IPS-20b (cell line): ENCODE results near the gene FOXJ2.
"Not testable (repeated sequence)": the region's sequence is repeated elsewhere in the genome, so short reads cannot be mapped to it uniquely, and the experiment has no call there.

Experiments
- H3K27ac ChIP-seq: one replicate; pipeline ENCODE4 v1.5.1; 2013; ENCODE audit warnings: low read length
- H3K27me3 ChIP-seq: 2 replicates; pipeline ENCODE4 v1.6.1; 2013; ENCODE audit warnings: mild to moderate bottlenecking, low read length, inconsistent platforms; ENCODE audit not compliant: insufficient read depth
- H3K36me3 ChIP-seq: 2 replicates; pipeline ENCODE4 v1.6.1; 2013; ENCODE audit warnings: low read depth, mild to moderate bottlenecking, inconsistent platforms, low read length, moderate library complexity; ENCODE audit not compliant: insufficient read depth
- H3K4me1 ChIP-seq: 2 replicates; pipeline ENCODE4 v1.6.1; 2013; ENCODE audit warnings: mild to moderate bottlenecking, control low read depth, inconsistent platforms, low read length, moderate library complexity; ENCODE audit not compliant: insufficient read depth
- H3K4me3 ChIP-seq: 2 replicates; pipeline ENCODE4 v1.5.1; 2013; ENCODE audit warnings: mild to moderate bottlenecking, low read length, inconsistent platforms
- H3K9ac ChIP-seq: 2 replicates; pipeline ENCODE4 v1.6.1; 2013; ENCODE audit warnings: low read depth, mild to moderate bottlenecking, inconsistent platforms, low read length, moderate library complexity
- H3K9me3 ChIP-seq: 2 replicates; pipeline ENCODE4 v1.6.1; 2013; ENCODE audit warnings: mild to moderate bottlenecking, low read depth, low read length, inconsistent platforms; ENCODE audit not compliant: insufficient read depth

The FOXJ2 gene

DNA sequence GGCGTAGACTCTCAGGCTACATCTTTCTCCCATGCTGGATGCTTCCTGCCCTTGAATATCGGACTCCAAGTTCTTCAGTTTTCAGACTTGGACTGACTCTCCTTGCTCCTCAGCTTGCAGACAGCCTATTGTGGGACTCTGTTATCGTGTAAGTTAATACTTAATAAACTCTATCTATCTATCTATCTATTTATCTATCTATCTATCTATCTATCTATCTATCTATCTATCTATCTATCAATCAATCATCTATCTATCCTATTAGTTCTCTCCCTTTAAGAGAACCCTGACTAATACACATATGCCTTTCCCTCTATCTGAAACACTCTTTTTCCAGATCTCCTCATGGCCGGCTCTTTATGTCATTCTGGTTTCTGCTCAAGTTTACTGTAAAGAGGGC is 27.6 kb upstream of the FOXJ2 start:
- not testable (repeated sequence) for H3K36me3 ChIP-seq, H3K4me3 ChIP-seq, H3K9me3 ChIP-seq, H3K4me1 ChIP-seq, H3K27me3 ChIP-seq, H3K27ac ChIP-seq, H3K9ac ChIP-seq

DNA sequence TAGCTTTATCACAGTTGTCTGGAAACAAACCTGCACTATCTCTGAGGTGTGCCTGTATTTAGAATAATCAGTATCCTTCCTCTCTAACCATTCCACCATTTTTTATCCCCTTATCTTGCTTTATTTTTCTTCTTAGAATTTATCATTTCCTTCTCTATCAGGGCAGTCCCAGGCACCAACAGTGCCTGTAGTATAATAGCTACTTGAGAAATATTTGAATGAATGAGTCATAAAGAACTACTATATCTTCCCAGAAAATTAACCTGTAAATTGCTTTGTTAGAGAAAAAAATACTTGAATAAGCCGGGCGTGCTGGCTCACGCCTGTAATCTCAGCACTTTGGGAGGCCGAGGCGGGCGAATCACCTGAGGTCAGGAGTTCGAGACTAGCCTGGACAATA is 21.2 kb upstream of the FOXJ2 start:
- Histone ChIP-seq H3K36me3 (no peaks in the 10 kb centered on the region), H3K4me3 (no peak overlapping the region), H3K9ac (no peak overlapping the region), H3K4me1 (no peaks in the 10 kb centered on the region), H3K27ac (no peak overlapping the region), H3K27me3 (peaks cover 3% of the 10 kb centered on the region; the same call in 1 of the 2 replicates), H3K9me3 (no peaks in the 10 kb centered on the region)

DNA sequence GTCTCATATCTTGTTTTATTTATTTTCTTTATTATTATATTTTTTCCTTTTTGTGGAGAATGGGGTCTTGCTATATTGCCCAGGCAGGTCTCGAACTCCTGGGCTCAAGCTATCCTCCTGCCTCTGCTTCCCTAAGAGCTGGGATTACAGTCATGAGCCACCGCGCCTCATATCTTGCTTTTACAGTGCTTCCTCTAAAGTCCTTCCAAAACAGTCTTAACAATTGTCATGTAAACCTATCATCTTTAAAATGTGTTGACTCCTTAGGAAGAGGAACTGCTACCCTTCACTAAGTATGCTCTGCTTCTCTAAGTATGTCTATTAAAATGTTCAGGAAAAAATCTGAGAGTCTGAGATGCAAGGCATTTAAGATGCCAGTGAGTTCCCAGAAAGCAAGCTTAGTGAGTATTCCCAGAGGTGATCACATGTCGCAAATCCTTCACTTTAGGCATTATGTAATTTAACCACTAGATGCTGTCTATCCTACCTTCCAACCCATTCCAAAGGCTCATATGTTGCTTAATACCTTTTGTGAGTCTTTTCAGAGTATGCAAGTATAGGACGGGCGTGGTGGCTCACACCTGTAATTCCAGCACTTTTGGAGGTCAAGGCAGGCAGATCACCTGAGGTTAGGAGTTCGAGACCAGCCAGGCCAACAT is 19.7 kb upstream of the FOXJ2 start:
- Histone ChIP-seq H3K4me3 (no peak overlapping the region), H3K36me3 (no peaks in the 10 kb centered on the region), H3K27ac (no peak overlapping the region), H3K27me3 (peaks cover 6% of the 10 kb centered on the region; the same call in 1 of the 2 replicates), H3K4me1 (no peaks in the 10 kb centered on the region), H3K9me3 (no peaks in the 10 kb centered on the region), H3K9ac (no peak overlapping the region)

DNA sequence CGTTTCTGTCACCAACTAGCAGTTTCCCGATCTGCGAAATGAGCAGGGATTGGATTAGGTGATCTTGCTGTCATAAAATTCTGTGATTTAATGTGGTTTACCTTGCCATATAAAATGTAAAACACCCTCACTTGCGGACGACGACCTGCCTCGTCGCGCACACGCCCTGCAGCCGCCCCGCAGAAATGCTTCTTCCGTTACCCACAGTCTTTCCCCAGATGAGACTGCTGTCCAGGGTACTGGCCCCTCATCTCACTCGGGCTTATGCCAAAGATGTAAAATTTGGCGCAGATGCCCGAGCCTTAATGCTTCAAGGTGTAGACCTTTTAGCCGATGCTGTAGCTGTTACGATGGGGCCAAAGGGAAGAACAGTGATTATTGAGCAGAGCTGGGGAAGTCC is 17.7 kb upstream of the FOXJ2 start:
- Histone ChIP-seq H3K4me3 (no peak overlapping the region), H3K9ac (no peak overlapping the region), H3K36me3 (no peaks in the 10 kb centered on the region), H3K4me1 (no peaks in the 10 kb centered on the region), H3K27ac (no peak overlapping the region), H3K27me3 (peaks cover 21% of the 10 kb centered on the region), H3K9me3 (no peaks in the 10 kb centered on the region)

DNA sequence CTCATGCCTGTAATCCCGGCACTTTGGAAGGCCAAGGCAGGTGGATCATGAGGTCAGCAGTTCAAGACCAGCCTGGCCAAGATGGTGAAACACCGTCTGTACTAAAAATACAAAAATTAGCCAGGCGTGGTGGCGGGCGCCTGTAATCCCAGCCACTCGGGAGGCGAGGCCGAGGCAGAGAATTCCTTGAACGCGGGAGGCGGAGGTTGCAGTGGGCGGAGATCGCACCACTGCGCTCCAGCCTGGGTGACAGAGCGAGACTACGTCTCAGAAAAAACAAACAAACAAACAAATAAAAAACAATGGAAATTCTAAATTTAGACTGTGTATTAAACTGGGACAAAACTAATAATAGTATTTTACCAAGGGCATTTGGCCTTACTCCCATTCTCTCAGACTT is 14.3 kb upstream of the FOXJ2 start:
- H3K36me3 ChIP-seq, H3K9me3 ChIP-seq, H3K27ac ChIP-seq, H3K4me1 ChIP-seq: not testable (repeated sequence)
- Histone ChIP-seq H3K27me3 (peaks cover 22% of the 10 kb centered on the region), H3K9ac (peak overlapping the region; percentile 75; the same call in 1 of the 2 replicates), H3K4me3 (peak overlapping the region; percentile 79)

DNA sequence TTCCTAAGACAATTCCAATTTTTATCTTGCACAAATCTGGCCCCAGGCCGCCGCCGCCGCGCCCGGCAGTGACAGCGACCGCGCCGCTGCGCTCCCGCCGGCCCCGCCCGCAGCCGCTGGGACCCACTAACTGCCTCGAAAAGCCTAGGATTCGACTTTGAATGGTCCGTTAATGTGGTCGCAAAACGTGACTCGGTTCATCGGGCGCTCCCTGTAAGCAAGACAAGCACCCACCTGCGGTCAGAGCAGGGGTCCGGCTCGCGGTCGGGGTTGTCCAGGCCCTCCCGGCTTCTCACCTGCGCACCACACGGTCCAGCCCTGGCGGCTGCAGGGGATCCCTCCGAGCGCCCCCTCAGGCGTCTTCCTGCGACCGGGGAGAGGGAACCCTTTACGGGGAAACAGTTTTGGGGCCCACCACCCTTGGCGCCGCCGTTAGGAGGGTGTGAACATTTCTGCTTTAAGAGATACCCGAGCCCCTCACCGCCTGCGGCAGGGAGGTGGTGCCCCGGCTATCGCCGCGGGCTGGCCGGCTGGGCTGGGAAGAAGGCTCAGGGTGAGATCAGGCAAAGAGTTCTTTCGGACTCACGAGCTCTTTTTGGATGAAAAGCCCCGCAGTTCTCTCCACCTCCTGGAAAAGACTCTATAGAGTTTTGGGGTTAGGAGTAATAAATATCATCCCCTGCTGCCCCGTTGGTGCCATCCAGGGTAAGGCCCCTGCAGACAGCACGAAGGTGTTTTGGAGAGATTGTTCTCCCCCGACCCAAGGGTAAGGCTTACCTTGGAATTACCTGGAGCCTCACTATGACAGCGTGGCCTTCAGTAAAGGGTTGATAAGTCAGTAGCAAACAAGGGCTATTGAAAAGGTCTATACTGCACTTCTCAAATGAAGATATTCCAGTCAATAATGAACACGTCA is 13.6 kb upstream of the FOXJ2 start:
- peak overlapping the region; percentile 75; the same call in 1 of the 2 replicates for H3K9ac ChIP-seq
- H3K36me3 ChIP-seq: no peaks in the 10 kb centered on the region
- H3K4me1 ChIP-seq: no peaks in the 10 kb centered on the region
- H3K9me3 ChIP-seq: no peaks in the 10 kb centered on the region
- peak overlapping the region; percentile 79 for H3K4me3 ChIP-seq
- H3K27me3 ChIP-seq: peaks cover 22% of the 10 kb centered on the region
- no peak overlapping the region for H3K27ac ChIP-seq

DNA sequence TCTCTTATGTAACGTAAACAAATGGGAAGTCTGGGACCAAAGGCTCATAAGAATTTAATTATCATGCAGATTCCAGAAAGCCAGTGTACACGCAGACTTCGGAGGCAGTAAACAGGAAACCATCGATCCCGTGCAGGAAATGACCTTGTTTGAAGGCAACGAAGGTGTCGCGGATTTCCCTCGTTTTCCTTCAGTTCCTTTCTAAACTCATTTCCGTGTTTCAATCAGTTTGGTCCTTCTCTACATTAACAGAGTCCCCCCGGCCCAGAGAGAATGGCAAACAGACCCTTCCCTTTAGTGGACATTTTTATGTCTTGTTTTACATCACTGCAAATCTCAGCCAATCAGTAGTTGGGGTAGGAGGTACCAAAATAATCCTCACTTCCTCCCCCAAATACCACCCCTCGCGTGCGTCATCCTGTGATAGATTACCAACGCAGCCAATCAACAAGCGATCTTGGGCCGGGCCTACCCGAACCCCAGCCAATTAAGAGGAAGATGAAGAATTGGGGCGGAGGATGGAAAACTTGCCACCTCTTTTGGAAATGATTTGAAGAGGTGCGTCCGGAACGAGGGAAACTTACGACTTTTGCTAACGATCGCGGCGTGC is 6.1 kb upstream of the FOXJ2 start:
- H3K4me3 ChIP-seq: peak overlapping the region; percentile 82
- peak overlapping the region; percentile 85; the same call in 1 of the 2 replicates for H3K9ac ChIP-seq
- no peaks in the 10 kb centered on the region for H3K9me3 ChIP-seq
- peaks cover 4% of the 10 kb centered on the region; the same call in 1 of the 2 replicates for H3K4me1 ChIP-seq
- no peaks in the 10 kb centered on the region for H3K27me3 ChIP-seq
- peak overlapping the region; percentile 100 for H3K27ac ChIP-seq
- no peaks in the 10 kb centered on the region for H3K36me3 ChIP-seq

DNA sequence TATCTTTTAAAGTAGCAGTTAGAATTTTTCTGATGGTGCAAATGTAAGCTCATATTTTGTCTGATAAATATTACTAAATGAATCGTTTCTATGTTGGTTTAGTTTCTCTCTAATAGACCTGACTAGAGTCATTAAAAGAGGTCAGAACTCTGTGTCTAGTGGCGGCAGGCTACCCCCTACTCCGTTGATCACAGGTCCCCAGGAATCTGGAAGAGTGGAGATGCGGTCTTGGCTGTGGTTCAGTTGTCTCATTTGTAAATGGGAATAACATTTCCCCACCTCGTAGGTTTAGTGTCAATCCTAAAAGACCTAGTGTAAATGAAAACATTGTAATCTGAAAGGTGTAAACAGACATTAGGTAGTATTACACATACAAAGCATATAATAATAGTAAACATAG is 4.7 kb upstream of the FOXJ2 start:
- no peaks in the 10 kb centered on the region for H3K36me3 ChIP-seq
- H3K9me3 ChIP-seq: no peaks in the 10 kb centered on the region
- H3K9ac ChIP-seq: peak overlapping the region; percentile 67; the same call in 1 of the 2 replicates
- peaks cover 4% of the 10 kb centered on the region; the same call in 1 of the 2 replicates for H3K4me1 ChIP-seq
- H3K27me3 ChIP-seq: no peaks in the 10 kb centered on the region
- H3K4me3 ChIP-seq: peak overlapping the region; percentile 82; the same call in 1 of the 2 replicates
- H3K27ac ChIP-seq: no peak overlapping the region

DNA sequence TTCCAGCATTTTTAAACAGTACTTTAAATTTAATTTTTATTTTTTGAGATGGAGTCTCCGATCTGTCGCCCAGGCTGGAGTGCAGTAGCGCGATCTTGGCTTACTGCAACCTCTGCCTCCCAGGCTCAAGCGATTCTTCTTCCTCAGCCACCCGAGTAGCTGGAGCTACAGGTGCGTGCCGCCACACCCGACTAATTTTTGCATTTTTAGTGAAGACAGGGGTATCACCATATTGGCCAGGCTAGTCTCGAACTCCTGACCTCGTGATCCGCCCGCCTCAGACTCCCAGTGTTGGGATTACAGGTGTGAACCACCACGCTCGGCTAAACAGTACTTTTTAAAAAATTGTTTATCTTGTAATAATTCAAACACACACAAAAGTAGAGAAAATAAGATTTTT is 4.2 kb upstream of the FOXJ2 start:
- Histone ChIP-seq H3K36me3 (no peaks in the 10 kb centered on the region), H3K9ac (no peak overlapping the region), H3K4me3 (no peak overlapping the region), H3K27ac (no peak overlapping the region), H3K27me3 (no peaks in the 10 kb centered on the region), H3K9me3 (no peaks in the 10 kb centered on the region), H3K4me1 (peaks cover 4% of the 10 kb centered on the region; the same call in 1 of the 2 replicates)

DNA sequence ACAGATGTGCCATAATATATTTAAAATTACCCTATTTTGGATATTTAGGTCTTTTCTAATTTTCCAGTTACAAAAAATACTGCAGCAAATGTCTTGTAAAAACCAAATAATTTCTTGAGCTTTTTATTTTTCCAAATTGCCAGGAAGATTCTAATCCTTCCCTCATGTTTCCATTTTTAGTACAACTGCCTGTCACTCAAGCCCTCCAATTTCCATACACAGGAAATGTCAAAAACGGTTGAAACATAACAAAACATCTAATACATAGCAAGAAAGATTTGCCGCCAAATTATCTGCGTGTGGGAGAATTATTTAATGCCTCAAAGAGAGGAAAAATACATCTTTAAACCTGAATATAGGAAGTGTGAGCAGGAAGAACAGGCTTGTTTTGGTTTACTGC is 2.3 kb upstream of the FOXJ2 start:
- Histone ChIP-seq H3K4me1 (peaks cover 21% of the 10 kb centered on the region), H3K9ac (no peak overlapping the region)

DNA sequence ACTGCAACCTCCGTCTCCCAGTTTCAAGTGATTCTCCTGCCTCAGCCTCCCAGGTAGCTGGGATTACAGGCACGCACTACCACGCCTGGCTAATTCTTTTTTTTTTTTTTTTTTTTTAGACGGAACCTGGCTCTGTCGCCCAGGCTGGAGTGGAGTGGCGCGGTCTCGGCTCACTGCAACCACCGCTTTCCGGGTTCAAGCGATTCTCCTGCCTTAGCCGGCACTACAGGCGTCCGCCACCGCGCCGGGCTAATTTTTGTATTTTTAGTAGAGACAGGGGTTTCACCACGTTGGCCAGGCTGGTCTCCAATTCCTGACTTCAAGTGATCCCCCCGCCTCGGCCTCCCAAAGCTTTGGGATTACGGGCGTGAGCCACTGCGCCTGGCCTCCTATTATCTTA is 1.5 kb upstream of the FOXJ2 start:
- not testable (repeated sequence) for H3K27ac ChIP-seq, H3K36me3 ChIP-seq, H3K4me3 ChIP-seq, H3K9ac ChIP-seq, H3K27me3 ChIP-seq, H3K9me3 ChIP-seq
- peaks cover 26% of the 10 kb centered on the region for H3K4me1 ChIP-seq

More for the DNA sequence above, 2.3 kb upstream of the FOXJ2 start:
- Histone ChIP-seq H3K36me3 (no peaks in the 10 kb centered on the region), H3K27me3 (no peaks in the 10 kb centered on the region), H3K4me3 (no peak overlapping the region), H3K27ac (no peak overlapping the region), H3K9me3 (no peaks in the 10 kb centered on the region)
